HG02885 (cell line): Measurements from ENCODE around the gene SIK2.

Experiments
- ATAC-seq: cut with Tn5 transposase; IDR thresholded peaks from one replicate; pipeline ENCODE4 v1.9.1; 2021; ENCODE audit warnings: mild to moderate bottlenecking; ENCODE audit not compliant: unreplicated experiment, poor library complexity

Gene SIK2

GRCh38 chr11:111617286-111617685 lies 15.0 kb downstream of the SIK2 start:
- ATAC-seq: no peak

- no peak for ATAC-seq
These were observed 18.3 kb downstream of the SIK2 start for GRCh38 chr11:111620518-111620917.

DNA sequence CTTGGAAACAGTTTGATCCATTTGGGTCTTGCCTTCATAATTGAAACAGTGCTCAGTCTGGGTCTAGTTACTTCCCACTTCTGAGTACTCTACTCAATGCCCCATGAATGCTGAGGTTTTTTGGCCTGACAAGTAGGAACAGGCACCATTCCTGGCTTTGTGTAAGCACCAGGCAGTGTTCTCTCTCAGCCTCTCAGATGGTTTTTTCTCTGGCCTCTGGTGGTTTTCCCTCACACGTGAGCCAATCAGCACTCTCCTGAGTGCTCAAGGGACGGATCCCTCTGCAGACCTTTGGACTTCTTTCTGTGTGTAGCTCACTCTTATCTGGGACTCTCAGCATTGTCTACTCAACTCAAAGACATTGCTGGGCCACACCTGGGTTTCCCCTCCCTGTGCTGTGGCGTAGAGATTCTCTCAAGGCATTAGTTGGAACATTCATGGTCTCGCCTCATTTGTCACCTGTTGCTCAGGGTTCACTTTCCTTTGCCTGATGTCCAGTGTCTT lies 21.3 kb downstream of the SIK2 start:
- no peak for ATAC-seq

GRCh38 chr11:111624608-111625007 lies 22.4 kb downstream of the SIK2 start:
- no peak for ATAC-seq

- no peak for ATAC-seq
These were observed 25.3 kb downstream of the SIK2 start for GRCh38 chr11:111627591-111627990.

DNA sequence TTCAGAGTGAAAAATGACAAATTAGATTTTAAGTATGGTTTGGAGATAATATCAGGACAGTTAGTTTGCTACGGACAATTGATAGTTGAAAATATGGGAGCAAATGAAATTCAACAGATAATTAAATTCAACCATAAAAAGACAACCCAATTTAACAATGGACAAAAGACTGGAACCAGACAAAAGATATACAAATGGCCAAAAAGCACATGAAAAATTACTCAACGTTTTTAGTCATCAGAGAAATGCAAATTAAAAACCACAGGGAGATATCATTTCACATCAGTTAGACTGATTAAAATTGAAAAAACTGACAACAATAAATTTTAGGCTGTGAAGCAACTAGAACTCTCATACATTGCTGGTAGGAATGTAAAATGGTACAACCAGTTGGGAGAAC lies 27.2 kb downstream of the SIK2 start:
- ATAC-seq: no peak

DNA sequence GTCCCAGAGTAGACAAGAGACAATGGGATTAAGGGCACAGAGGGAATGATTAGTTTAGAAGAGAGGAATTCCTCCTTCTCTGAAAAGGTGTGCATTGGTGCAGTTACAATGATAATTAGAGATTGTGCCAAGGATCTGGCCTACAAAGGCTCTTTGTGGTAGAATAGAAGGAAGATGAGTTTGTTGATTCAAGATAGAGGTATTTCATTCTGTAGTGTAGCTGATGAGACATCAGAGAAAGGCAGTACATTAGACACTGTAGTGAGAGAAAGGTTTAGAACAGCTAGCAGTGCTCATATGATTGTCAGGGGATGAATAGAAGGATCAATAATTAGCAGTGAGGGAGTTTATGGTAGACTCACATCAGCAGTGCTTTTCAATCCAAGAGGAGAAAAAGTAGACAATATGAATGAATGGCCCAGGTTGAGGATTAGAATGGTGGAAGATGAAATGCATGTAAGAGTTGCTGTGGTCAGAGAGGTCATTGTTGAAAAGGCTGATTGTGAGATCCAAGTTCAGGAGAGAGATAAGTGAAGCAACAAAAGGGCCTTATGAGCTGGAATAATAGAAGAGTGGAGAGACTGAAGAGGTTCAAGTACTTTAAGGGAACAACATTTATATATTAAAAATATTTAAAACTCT lies 28.9 kb downstream of the SIK2 start:
- no peak for ATAC-seq

DNA sequence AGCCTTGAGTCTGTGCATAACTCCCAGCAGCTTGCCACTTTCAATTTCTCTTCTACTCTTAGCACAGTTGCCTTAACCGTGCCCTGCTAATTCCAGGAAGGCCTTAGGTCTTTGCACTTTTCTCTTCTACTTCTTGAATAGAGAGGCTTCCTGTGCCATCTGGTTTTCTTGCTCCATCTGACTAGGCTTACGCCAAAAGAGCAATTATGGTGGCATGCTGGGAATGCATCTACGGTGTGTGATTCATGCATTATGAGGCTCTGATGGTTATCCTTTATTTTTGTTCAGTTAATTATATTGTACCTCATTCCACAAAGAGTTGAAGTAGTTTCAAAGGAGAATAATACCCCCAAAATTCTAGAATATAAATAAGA lies 29.4 kb downstream of the SIK2 start:
- ATAC-seq: no peak

DNA sequence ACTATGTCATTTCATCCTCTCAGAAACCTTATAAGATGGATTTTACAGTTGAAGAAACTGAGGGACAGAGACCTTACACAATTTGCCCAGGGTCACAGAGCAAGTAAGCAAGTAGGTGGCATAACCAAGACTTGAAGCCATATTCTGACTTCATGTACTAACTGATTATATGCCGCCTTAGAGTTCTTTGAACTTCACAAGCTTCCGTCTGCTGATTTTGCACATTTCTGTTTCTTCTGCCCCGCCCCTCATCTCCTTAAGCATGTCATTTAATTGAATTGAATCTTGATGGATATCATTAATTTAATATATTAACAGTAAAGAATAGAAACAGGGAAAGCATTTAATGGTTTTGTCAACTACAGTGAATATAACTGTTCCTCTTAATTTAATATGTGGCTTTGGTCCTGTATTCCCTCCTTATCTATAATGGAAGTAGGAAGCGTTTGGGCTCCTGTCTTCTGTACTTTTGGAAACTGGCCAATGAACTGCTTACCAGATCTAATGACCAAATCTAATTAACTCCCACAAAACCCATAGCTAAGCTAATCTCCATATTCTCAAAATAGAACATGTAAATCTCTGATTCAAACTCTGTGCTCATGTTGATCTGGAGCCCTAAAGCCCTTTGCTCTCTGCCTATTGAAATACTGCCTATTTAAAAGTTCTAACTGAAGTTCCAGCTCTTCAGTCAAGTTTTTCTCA lies 30.4 kb downstream of the SIK2 start:
- no peak for ATAC-seq

DNA sequence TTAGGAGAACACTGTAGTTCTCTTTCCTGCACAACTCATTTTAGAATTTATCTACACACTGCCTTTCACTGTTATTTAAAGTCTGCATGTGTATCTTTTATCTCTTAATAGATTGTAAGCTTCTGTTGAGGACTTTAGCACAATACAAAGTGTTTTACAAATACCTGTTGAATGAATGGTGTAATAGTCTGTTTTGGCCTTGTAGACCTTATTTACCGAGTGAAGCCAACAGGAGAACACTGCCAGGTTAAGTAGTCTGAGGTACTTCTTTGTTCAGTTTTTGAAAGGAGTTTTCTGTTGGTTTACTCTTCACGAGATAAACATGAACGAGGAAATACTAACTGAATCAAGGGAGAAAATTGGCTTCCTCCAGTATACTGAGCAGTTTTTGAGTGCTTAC lies 31.0 kb downstream of the SIK2 start:
- ATAC-seq: no peak

DNA sequence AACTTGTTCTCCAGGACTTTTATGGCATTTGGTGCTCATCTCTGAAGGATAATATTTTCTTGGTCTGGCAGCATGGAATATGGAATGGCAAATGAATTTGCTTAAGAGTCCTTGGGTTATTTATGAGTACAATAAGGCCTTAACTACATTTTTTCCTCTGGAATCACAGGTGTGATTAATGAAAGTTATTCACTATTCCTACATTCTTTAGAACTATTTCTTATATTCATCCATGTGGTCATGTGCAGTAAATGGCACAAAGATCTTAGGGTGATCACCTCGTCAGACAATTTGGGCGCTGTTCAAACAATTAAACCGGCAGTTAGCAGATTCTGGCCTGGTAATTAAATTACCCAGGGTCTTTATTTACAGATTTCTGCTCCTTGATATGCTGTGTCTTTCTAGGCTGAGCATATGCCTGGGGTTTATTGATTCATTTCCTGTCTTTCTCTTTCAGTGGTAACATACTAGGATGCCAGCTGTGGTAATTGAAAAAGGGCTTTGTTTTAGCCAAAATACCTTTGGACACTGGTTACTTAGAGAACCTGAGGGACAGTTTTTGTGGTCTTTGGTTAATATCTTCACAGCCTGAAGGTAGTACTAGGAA lies 31.6 kb downstream of the SIK2 start:
- no peak for ATAC-seq

GRCh38 chr11:111634981-111635705 lies 32.9 kb downstream of the SIK2 start:
- ATAC-seq: no peak

DNA sequence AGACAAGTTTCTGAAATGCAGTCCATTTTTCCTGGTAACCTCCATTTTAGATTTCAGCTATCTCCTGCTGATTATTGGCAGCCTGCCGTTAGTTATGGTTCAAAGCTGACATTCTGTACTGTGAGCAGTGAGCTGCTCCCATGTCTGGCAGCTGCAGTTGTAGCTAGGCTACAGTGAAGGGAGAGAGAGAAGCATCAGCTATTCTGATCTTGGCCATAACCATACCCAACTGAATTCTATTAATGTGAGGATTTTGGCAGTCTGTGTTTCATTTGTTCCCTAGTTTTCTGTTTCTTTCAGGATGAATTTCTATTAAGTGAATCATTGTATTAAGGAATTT lies 33.4 kb downstream of the SIK2 start:
- no peak for ATAC-seq

DNA sequence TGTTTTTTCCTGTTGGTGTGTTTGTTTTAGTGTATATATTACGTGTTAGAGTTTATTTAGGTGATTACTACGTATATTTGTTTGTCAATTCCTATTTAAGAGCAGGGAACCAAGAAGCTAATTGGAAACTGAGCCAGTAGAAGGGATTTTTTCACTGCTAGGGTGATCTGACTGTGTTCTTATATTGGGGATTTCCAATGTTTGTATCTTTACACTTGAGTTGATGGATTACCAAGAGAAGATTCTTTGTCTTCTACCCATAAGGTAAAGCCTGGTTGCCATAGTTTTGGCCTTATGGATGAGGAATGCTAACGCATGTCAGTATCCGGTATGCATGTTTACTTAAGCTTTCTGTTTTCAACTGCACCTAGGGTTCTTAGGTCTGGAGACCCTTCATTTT lies 35.6 kb downstream of the SIK2 start:
- ATAC-seq: no peak

- no peak for ATAC-seq
These were observed 37.1 kb downstream of the SIK2 start for GRCh38 chr11:111639226-111639925.

- ATAC-seq: no peak
These were observed 39.2 kb downstream of the SIK2 start for GRCh38 chr11:111641339-111642015.

DNA sequence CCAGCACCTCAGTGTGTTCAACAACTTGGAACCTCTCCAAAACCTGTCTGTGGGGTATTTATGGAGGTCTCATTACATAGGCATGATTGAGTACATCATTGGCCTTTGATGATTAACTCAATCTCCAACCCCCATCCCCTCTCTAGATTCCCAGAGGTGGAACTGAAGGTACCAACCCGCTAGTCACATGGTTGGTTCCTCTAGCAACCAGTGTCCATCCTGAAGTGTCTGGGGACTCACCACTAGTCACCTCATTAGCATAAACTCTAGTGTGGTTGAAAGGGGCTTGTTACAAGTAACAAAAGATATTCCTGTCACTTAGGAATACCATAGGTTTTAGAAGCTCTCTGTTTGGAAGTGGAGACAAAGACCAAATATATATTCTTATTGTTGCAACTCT lies 40.3 kb downstream of the SIK2 start:
- ATAC-seq: no peak

- ATAC-seq: no peak
These were observed 42.7 kb downstream of the SIK2 start for GRCh38 chr11:111644922-111645321.

GRCh38 chr11:111645657-111646316 lies 43.5 kb downstream of the SIK2 start:
- ATAC-seq: no peak
